Measurements from ENCODE around the gene GUCY1A2. TPM values are rescaled to one million over a fixed set of nuclear protein-coding genes. Genes with fewer than 3 reads are reported as not detected.

GUCY1A2 gene
- total RNA-seq, 1 experiment from 2014 or later, result 0.10 TPM

GRCh38 chr11:106858200-106858599 is 160.1 kb downstream of the GUCY1A2 start:
- Histone ChIP-seq H3K79me2 (ENCODE audit: insufficient read depth, low read length) (no peaks in the 10 kb centered on the region), H4K20me1 (ENCODE audit: insufficient read depth) (no peaks in the 10 kb centered on the region), H3K4me1 (ENCODE audit: control insufficient read depth in 1 of 2, insufficient read depth in 2 of 2, low read length in 2 of 2) (no peaks in the 10 kb centered on the region), H3K4me2 (ENCODE audit: low read length) (no peak overlapping the region), H3K9ac (ENCODE audit: low read length) (no peak overlapping the region), H3K9me3 (ENCODE audit: control insufficient read depth in 1 of 2, insufficient read depth in 1 of 2, low read depth in 1 of 2, low read length in 2 of 2) (no peaks in the 10 kb centered on the region), H3K9me2 (ENCODE audit: insufficient read depth) (no peaks in the 10 kb centered on the region), H2AFZ (ENCODE audit: low read depth, low read length, poor library complexity, severe bottlenecking) (no peak overlapping the region), H3K4me3 (replicated peaks in 1 of 2; ENCODE audit: low read depth in 1 of 2, low read length in 2 of 2) (no peak overlapping the region), H3K36me3 (ENCODE audit: control insufficient read depth in 1 of 2, insufficient read depth in 2 of 2, low read length in 2 of 2) (no peaks in the 10 kb centered on the region), H3K27me3 (ENCODE audit: insufficient read depth, low read length) (no peaks in the 10 kb centered on the region), H3K27ac (ENCODE audit: low read depth, low read length) (no peak overlapping the region)
- no peak for ATAC-seq
- ChIA-PET RAD21 (ENCODE audit: low non-redundant PET in 1 of 2, low total read pairs in 2 of 2, uncharacterized antibody in 2 of 2, unreplicated experiment in 2 of 2) (no interaction called here), POLR2A (no interaction called here), CTCF (no interaction called here)
- TF ChIP-seq SIN3A (IDR thresholded peaks at IDR 0.05; ENCODE audit: low read depth) (no peak), EGR1 (IDR thresholded peaks at IDR 0.05; ENCODE audit: low read depth) (no peak), POLR2A (IDR thresholded peaks at IDR 0.05; ENCODE audit: borderline replicate concordance, extremely low read depth, insufficient read depth, insufficient read length) (no peak)
- DNase-seq (ENCODE audit: low read depth, low spot score), result no peak
- intact Hi-C loops (cut with micrococcal nuclease), result no loop called here
- BruUV-seq (replicated peaks), result no TSS peak

GRCh38 chr11:106856566-106856965 is 161.7 kb downstream of the GUCY1A2 start:
- Histone ChIP-seq H3K36me3 (ENCODE audit: control insufficient read depth in 1 of 2, insufficient read depth in 2 of 2, low read length in 2 of 2) (no peaks in the 10 kb centered on the region), H3K4me1 (ENCODE audit: control insufficient read depth in 1 of 2, insufficient read depth in 2 of 2, low read length in 2 of 2) (no peaks in the 10 kb centered on the region), H3K9ac (ENCODE audit: low read length) (no peak overlapping the region), H3K9me2 (ENCODE audit: insufficient read depth) (no peaks in the 10 kb centered on the region), H2AFZ (ENCODE audit: low read depth, low read length, poor library complexity, severe bottlenecking) (no peak overlapping the region), H3K27me3 (ENCODE audit: insufficient read depth, low read length) (no peaks in the 10 kb centered on the region), H3K4me3 (replicated peaks in 1 of 2; ENCODE audit: low read depth in 1 of 2, low read length in 2 of 2) (no peak overlapping the region), H3K27ac (ENCODE audit: low read depth, low read length) (no peak overlapping the region), H3K9me3 (ENCODE audit: control insufficient read depth in 1 of 2, insufficient read depth in 1 of 2, low read depth in 1 of 2, low read length in 2 of 2) (no peaks in the 10 kb centered on the region), H3K79me2 (ENCODE audit: insufficient read depth, low read length) (no peaks in the 10 kb centered on the region), H4K20me1 (ENCODE audit: insufficient read depth) (no peaks in the 10 kb centered on the region), H3K4me2 (ENCODE audit: low read length) (no peak overlapping the region)
- intact Hi-C loops (cut with micrococcal nuclease), result no loop called here
- no TSS peak for BruUV-seq (replicated peaks)
- TF ChIP-seq EZH2 (IDR thresholded peaks at IDR 0.05) (no peak), RAD21 (IDR thresholded peaks at IDR 0.05; ENCODE audit: low read depth) (no peak), ELF1 (IDR thresholded peaks at IDR 0.05; ENCODE audit: borderline replicate concordance, low read depth) (no peak), ZFX (IDR thresholded peaks at IDR 0.05) (no peak), REST (IDR thresholded peaks at IDR 0.05; ENCODE audit: low read depth) (no peak), EZH2phosphoT487 (IDR thresholded peaks at IDR 0.05; ENCODE audit: borderline replicate concordance) (no peak), YY1 (IDR thresholded peaks at IDR 0.05; ENCODE audit: extremely low read depth, insufficient replicate concordance, low read depth, low read length) (no peak), ZNF274 (IDR thresholded peaks at IDR 0.05; ENCODE audit: low read depth, low read length) (no peak), POLR2A (IDR thresholded peaks at IDR 0.05; ENCODE audit: borderline replicate concordance, extremely low read depth, insufficient read depth, insufficient read length) (no peak), CTCF (IDR thresholded peaks at IDR 0.05 in 2 of 3, conservative IDR thresholded peaks at IDR 0.05 in 1 of 3; ENCODE audit: borderline replicate concordance in 1 of 3, insufficient read depth in 1 of 3, low read depth in 2 of 3, low read length in 2 of 3) (no peak), FOSL1 (IDR thresholded peaks at IDR 0.05; ENCODE audit: low read depth) (no peak), SP1 (IDR thresholded peaks at IDR 0.05; ENCODE audit: low read depth) (no peak)
- ATAC-seq, result no peak
- no peak for DNase-seq (ENCODE audit: low read depth, low spot score)
- ChIA-PET CTCF (no interaction called here), RAD21 (ENCODE audit: low non-redundant PET in 1 of 2, low total read pairs in 2 of 2, uncharacterized antibody in 2 of 2, unreplicated experiment in 2 of 2) (no interaction called here), POLR2A (no interaction called here)
